Stomach (tissue), 9 donors: ENCODE results near the gene KCNN4. TPM values are rescaled to one million over a fixed set of nuclear protein-coding genes. Genes with fewer than 3 reads are reported as not detected.

Experiments used
- DNase-seq, 2 donors: peaks; one replicate each; pipeline versions ENCODE4 v3.0.0 to v3.0.0-alpha.2; 2013 to 2019
- H3K27ac ChIP-seq, 5 donors: fragments of 200-600 bp in 4 of 5; sonication (generic) in 4 of 5; one replicate each; pipeline ENCODE4 v1.5.1; 2013 to 2019; ENCODE audit warnings: mild to moderate bottlenecking in 1 of 5, moderate library complexity in 1 of 5
- H3K27me3 ChIP-seq, 3 donors: fragments of 200-600 bp; sonication (generic); one replicate each; pipeline ENCODE4 v1.5.1; 2017 to 2019; ENCODE audit warnings: mixed run types in 1 of 3
- H3K36me3 ChIP-seq, 4 donors: fragments of 200-600 bp; sonication (generic); 1 replicate in 3 of 4; 2 replicates in 1 of 4; pipeline ENCODE4 v1.5.1; 2016 to 2019
- H3K4me1 ChIP-seq, 4 donors: fragments of 200-600 bp; sonication (generic); one replicate each; pipeline ENCODE4 v1.5.1; 2016 to 2019
- H3K4me3 ChIP-seq, 4 donors: fragments of 200-600 bp; sonication (generic) in 3 of 4; one replicate each; pipeline ENCODE4 v1.5.1; 2016 to 2019; ENCODE audit warnings: mild to moderate bottlenecking in 1 of 4
- H3K9me3 ChIP-seq, 4 donors: fragments of 200-600 bp; sonication (generic); one replicate each; pipeline ENCODE4 v1.5.1; 2016 to 2019
- CTCF ChIP-seq, 7 experiments: fragments of 450-650 bp in 4 of 7; fragments of 200-600 bp in 3 of 7; sonication (generic) in 3 of 7; IDR thresholded peaks; one replicate each; pipeline ENCODE4 v1.5.1; 2016 to 2019; ENCODE audit warnings: antibody characterized with exemption in 7 of 7, control low read depth in 2 of 7, mild to moderate bottlenecking in 1 of 7
- EP300 ChIP-seq: sonication (generic); formaldehyde crosslinking; IDR thresholded peaks from one replicate; pipeline ENCODE4 v1.6.1; 2017; ENCODE audit warnings: antibody characterized with exemption
- POLR2A ChIP-seq, 4 donors: fragments of 450-650 bp; IDR thresholded peaks; one replicate each; pipeline ENCODE4 v1.6.1; 2016; ENCODE audit warnings: antibody characterized with exemption in 4 of 4, control low read depth in 2 of 4, mild to moderate bottlenecking in 1 of 4, moderate library complexity in 1 of 4
- POLR2AphosphoS5 ChIP-seq, 3 donors: sonication (generic); formaldehyde crosslinking; IDR thresholded peaks; one replicate each; pipeline ENCODE4 v1.6.1; 2016; ENCODE audit warnings: antibody characterized with exemption in 3 of 3
- WGBS, 5 donors: extraction: QIAGEN DNeasy Blood & Tissue Kit in 3 of 5; methylation state at CpG; one replicate each; pipeline versions ENCODE4 v1.1.5 to v1.1.7; 2013 to 2018; 5-methylcytosine and 5-hydroxymethylcytosine counted together
- intact Hi-C: fragments of 100-400 bp; cut with DNase I; formaldehyde crosslinking; loops from one replicate; pipeline ENCODE4 v1.15.1; 2023; ENCODE audit warnings: low total_unique reads
- polyA plus RNA-seq, 3 donors: library from polyadenylated mRNA; stranded (reverse); fragments of 200-250 nt; gene quantifications; one replicate each; pipeline ENCODE4 v1.2.3, GENCODE V29; 2013
- total RNA-seq, 5 donors: library from RNA; depleted of rRNA; stranded (reverse); fragments of >200 nt; gene quantifications; one replicate each; pipeline versions ENCODE4 v1.1.0 to v1.2.3, GENCODE V29; 2014 to 2016
- donor health status: healthy with polysubstance abuse.
- donor health status: Bipolar disorder and iron deficiency.
- donor health status: healthy.

The KCNN4 gene
- total and polyA plus RNA-seq, 8 donors, result 3.1 to 222 (median 17.4) TPM

- Histone ChIP-seq H3K36me3 (no peaks in the 10 kb centered on the region), H3K27ac (no peak overlapping the region), H3K4me3 (no peak overlapping the region), H3K27me3 (peaks cover 0 to 10% (median 0%) of the 10 kb centered on the region in 3 donors), H3K4me1 (no peaks in the 10 kb centered on the region), H3K9me3 (no peaks in the 10 kb centered on the region)
- TF ChIP-seq POLR2A (IDR thresholded peaks at IDR 0.05) (no peak), POLR2AphosphoS5 (IDR thresholded peaks at IDR 0.05) (no peak), EP300 (no peak), CTCF (IDR thresholded peaks at IDR 0.05) (no peak)
- WGBS, 5 donors, result 58 to 75% (median 74%) methylated on average over 6 of the region's 6 CpGs
- intact Hi-C loops, result no loop called here
- DNase-seq, result no peak
Observed at GRCh38 chr19:43812688-43813087, 31.9 kb upstream of the KCNN4 start.

GRCh38 chr19:43812259-43812658 lies 31.5 kb upstream of the KCNN4 start:
- intact Hi-C loops, result no loop called here

GRCh38 chr19:43811837-43812236 lies 31.1 kb upstream of the KCNN4 start:
- peaks cover 0 to 10% (median 0%) of the 10 kb centered on the region in 3 donors for H3K27me3 ChIP-seq
- TF ChIP-seq POLR2AphosphoS5 (IDR thresholded peaks at IDR 0.05) (no peak), CTCF (IDR thresholded peaks at IDR 0.05) (no peak), EP300 (no peak), POLR2A (IDR thresholded peaks at IDR 0.05) (no peak)
- WGBS, 5 donors, result 14 to 45% (median 31%) methylated on average over 1 of the region's 1 CpG
- intact Hi-C loops, result no loop called here
- H3K4me1 ChIP-seq, result no peaks in the 10 kb centered on the region
- DNase-seq, result no peak
- H3K27ac ChIP-seq, result no peak overlapping the region
- H3K36me3 ChIP-seq, result no peaks in the 10 kb centered on the region
- no peaks in the 10 kb centered on the region for H3K9me3 ChIP-seq
- no peak overlapping the region for H3K4me3 ChIP-seq

More at GRCh38 chr19:43812259-43812658, 31.5 kb upstream of the KCNN4 start:
- 64 to 79% (median 68%) methylated on average over 1 of the region's 1 CpG for WGBS, 5 donors
- TF ChIP-seq POLR2AphosphoS5 (IDR thresholded peaks at IDR 0.05), result no peak
- no peak for TF ChIP-seq EP300
- TF ChIP-seq POLR2A (IDR thresholded peaks at IDR 0.05), result no peak
- TF ChIP-seq CTCF (IDR thresholded peaks at IDR 0.05), result no peak
- no peak for DNase-seq
- no peaks in the 10 kb centered on the region for H3K4me1 ChIP-seq
- no peak overlapping the region for H3K27ac ChIP-seq
- H3K4me3 ChIP-seq, result no peak overlapping the region
- no peaks in the 10 kb centered on the region for H3K36me3 ChIP-seq
- H3K9me3 ChIP-seq, result no peaks in the 10 kb centered on the region
- H3K27me3 ChIP-seq, result peaks cover 0 to 10% (median 0%) of the 10 kb centered on the region in 3 donors

GRCh38 chr19:43809762-43810696 lies 29.3 kb upstream of the KCNN4 start:
- TF ChIP-seq POLR2A (IDR thresholded peaks at IDR 0.05) (no peak), EP300 (no peak), CTCF (IDR thresholded peaks at IDR 0.05) (peak in 3 of 7 experiments; percentile 33 to 54 (median 42))
- peak in 1 of 2 donors; percentile 67 for DNase-seq
- no peak overlapping the region for H3K4me3 ChIP-seq
- no peaks in the 10 kb centered on the region for H3K4me1 ChIP-seq
- no peak overlapping the region for H3K27ac ChIP-seq
- 27 to 40% (median 37%) methylated on average over 6 to 8 of the region's 8 CpGs for WGBS, 5 donors
- no peaks in the 10 kb centered on the region for H3K9me3 ChIP-seq
- peaks cover 0 to 17% (median 0%) of the 10 kb centered on the region in 3 donors for H3K27me3 ChIP-seq
- intact Hi-C loops, result no loop called here
- no peaks in the 10 kb centered on the region for H3K36me3 ChIP-seq
